Stimulated activated naive CD8-positive, alpha-beta T cell treated with anti-CD3 and anti-CD28 coated beads, Interleukin-15, amount 100 ng/mL, for 72 hours (primary cell): ENCODE data around the gene ZNF180.
"Not testable (repeated sequence)": the region's sequence is repeated elsewhere in the genome, so short reads cannot be mapped to it uniquely, and the experiment has no call there.

Source experiments
- ATAC-seq: fragments of 150-1000 bp; cut with Tn5 transposase; 2 replicates; pipeline ENCODE4 v1.10.0; 2021; ENCODE audit warnings: mild to moderate bottlenecking, moderate library complexity
- DNase-seq, 2 donors: peaks; one replicate each; pipeline ENCODE4 v3.0.0; 2021 to 2022
- H3K27ac Mint-ChIP-seq, 2 donors: one replicate each; pipeline ENCODE4 v1.8.0; 2022; ENCODE audit warnings: mild to moderate bottlenecking in 2 of 2, mixed read lengths in 2 of 2, moderate library complexity in 2 of 2
- H3K27me3 Mint-ChIP-seq: one replicate; pipeline ENCODE4 v1.8.0; 2022; ENCODE audit warnings: mixed read lengths
- H3K4me1 Mint-ChIP-seq: one replicate; pipeline ENCODE4 v1.8.0; 2022; ENCODE audit warnings: mild to moderate bottlenecking, mixed read lengths
- H3K4me3 Mint-ChIP-seq, 2 donors: one replicate each; pipeline ENCODE4 v1.8.0; 2022; ENCODE audit warnings: mild to moderate bottlenecking in 2 of 2, mixed read lengths in 2 of 2, moderate library complexity in 1 of 2
- H3K9me3 Mint-ChIP-seq, 2 donors: one replicate each; pipeline ENCODE4 v1.8.0; 2022; ENCODE audit warnings: mixed read lengths in 2 of 2

Gene ZNF180

DNA sequence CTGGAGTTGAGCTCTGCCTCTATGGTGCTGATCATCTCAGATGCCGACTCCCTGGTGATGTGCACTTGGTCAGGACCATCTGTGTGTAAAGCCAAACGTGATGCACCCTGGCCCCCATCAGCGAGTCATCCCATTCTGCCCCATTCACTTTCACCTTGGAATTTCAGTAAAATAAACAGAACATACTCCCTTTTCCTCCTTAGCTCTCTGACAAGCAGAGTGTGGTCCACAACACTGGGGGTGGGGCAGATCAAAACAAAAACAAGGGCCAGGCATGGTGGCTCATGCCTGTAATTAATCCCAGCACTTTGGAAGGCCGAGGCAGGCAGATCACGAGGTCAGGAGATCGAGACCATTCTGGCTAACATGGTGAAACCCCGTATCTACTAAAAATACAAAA is 16.8 kb upstream of the ZNF180 start:
- H3K27ac Mint-ChIP-seq, result no peak overlapping the region
- no peaks in the 10 kb centered on the region for H3K4me1 Mint-ChIP-seq
- ATAC-seq (no peak), DNase-seq (no peak)
- H3K4me3 Mint-ChIP-seq, result no peak overlapping the region
- H3K27me3 Mint-ChIP-seq, result no peaks in the 10 kb centered on the region
- peaks cover 0 to 5% of the 10 kb centered on the region in 2 donors for H3K9me3 Mint-ChIP-seq

DNA sequence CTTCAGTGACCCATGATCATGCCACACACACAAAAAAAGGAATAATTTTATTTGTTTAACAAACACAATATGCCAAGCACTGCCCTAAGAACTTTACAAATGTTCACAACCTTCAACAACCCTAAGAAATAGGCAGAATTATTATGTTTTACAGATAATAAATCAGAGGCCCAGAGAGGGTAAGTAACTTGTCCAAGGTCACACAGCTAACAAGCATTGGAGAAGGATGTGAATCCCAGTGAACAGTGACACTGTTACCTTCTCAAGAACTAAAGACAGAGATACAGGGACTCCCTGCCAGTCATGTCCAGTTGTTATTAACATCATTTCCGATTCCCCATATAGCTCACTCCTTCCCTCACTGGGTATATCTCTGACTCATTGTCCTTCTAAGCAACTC is 15.6 kb upstream of the ZNF180 start:
- DNase-seq, result no peak
- no peak for ATAC-seq

GRCh38 chr19:44515031-44515430 is 14.7 kb upstream of the ZNF180 start:
- H3K4me1 Mint-ChIP-seq, result no peaks in the 10 kb centered on the region
- H3K27me3 Mint-ChIP-seq, result peaks cover 18% of the 10 kb centered on the region
- no peak overlapping the region for H3K27ac Mint-ChIP-seq
- no peak for ATAC-seq
- peaks cover 9 to 23% of the 10 kb centered on the region in 2 donors for H3K9me3 Mint-ChIP-seq
- no peak for DNase-seq
- no peak overlapping the region for H3K4me3 Mint-ChIP-seq

More for the DNA sequence above, 15.6 kb upstream of the ZNF180 start:
- Mint-ChIP-seq H3K4me1 (no peaks in the 10 kb centered on the region), H3K4me3 (no peak overlapping the region), H3K9me3 (peaks cover 4 to 14% of the 10 kb centered on the region in 2 donors), H3K27me3 (peaks cover 9% of the 10 kb centered on the region), H3K27ac (no peak overlapping the region)

DNA sequence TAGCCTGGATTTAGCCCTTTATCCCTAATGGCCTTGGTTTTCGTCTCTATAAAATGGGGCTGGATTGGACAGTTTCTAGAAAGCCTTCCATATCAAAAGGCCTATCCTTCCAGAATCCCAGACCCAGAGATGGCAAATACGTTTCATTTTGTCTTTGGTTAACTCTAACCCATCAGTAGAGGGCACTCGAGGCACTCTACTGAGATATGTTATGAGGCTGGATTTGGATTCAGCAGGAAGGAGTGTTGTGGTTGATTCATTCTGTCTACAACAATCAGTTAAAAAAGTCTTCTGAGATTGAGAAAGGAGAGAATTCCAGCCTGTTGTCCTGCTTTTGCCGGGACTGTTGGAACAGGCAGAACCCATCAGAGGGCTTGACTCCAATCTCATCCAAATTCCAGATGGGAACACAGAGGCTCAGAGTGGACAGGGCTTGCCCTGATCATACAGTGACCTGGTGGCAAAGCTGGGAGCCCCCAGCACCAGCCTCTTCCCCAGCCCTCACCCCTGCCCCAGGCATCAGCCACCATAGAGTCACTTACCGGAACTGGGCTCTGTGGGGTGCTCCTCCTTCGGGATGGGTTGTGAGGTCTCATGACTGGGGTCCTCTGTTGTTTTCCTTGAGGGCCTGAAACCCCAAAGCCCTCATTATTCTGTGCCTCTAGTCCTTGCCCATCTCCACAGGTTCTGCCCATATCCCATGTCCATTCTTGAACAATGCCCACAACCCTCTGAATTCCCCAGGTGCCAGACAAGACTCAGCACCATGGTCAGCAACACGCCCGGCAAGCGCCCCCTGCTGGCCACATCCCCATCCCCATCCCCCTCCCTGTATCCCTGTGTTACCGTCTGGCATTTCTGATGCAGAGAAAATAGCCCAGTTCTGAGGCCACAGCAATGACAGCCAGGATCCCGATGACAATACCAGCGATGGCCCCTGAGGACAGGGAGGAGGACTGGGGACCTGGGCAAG is 12.3 kb upstream of the ZNF180 start:
- Mint-ChIP-seq H3K4me3 (no peak overlapping the region), H3K27me3 (peaks cover 33% of the 10 kb centered on the region), H3K4me1 (no peaks in the 10 kb centered on the region), H3K27ac (no peak overlapping the region), H3K9me3 (peaks cover 23 to 38% of the 10 kb centered on the region in 2 donors)
- peak; percentile 20 to 21 for DNase-seq
- no peak for ATAC-seq

- Mint-ChIP-seq H3K27ac (no peak overlapping the region), H3K4me3 (no peak overlapping the region), H3K9me3 (peaks cover 39 to 43% of the 10 kb centered on the region in 2 donors), H3K4me1 (no peaks in the 10 kb centered on the region), H3K27me3 (peaks cover 44% of the 10 kb centered on the region)
- DNase-seq (no peak), ATAC-seq (no peak)
These were observed 9.2 kb upstream of the ZNF180 start for GRCh38 chr19:44509478-44509877.

DNA sequence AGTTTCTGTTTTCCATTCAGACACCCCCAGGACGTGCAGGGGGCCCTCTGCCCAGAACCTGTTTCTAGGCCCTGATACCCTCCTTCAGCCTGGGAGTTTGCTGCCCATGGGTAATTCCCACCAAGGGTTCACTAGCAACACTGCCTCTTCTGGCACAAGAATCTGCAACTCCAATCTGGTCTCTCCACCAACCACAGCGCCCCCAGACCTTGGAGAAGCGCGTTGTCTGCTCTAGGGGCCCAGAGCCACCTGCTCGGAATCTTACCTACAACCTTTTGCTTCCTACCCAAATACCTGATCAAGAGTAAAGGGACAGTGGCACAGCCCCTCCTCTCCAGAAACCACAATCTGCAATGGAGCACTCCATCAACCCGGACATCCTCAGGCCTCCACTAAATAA is 763 bp downstream of the ZNF180 start:
- Mint-ChIP-seq H3K4me3 (peak overlapping the region; percentile 92 to 96), H3K9me3 (peaks cover 56 to 71% of the 10 kb centered on the region in 2 donors), H3K27ac (peak overlapping the region; percentile 97), H3K27me3 (peaks cover 7% of the 10 kb centered on the region), H3K4me1 (peaks cover 46% of the 10 kb centered on the region)
- no peak for ATAC-seq
- DNase-seq, result peak; percentile 8 to 13

- peaks cover 2% of the 10 kb centered on the region for H3K27me3 Mint-ChIP-seq
- DNase-seq (no peak), ATAC-seq (no peak)
- H3K9me3 Mint-ChIP-seq, result peaks cover 53 to 70% of the 10 kb centered on the region in 2 donors
- H3K4me3 Mint-ChIP-seq, result peak overlapping the region; percentile 92 to 96
- peaks cover 46% of the 10 kb centered on the region for H3K4me1 Mint-ChIP-seq
- H3K27ac Mint-ChIP-seq, result peak overlapping the region in 1 of 2 donors; percentile 50
These were observed 1.3 kb downstream of the ZNF180 start for GRCh38 chr19:44498988-44499387.

GRCh38 chr19:44496711-44497110 is 3.6 kb downstream of the ZNF180 start:
- H3K27ac Mint-ChIP-seq, result no peak overlapping the region
- ATAC-seq (no peak), DNase-seq (no peak)
- peaks cover 46% of the 10 kb centered on the region for H3K4me1 Mint-ChIP-seq
- H3K27me3 Mint-ChIP-seq, result no peaks in the 10 kb centered on the region
- H3K9me3 Mint-ChIP-seq, result peaks cover 60 to 80% of the 10 kb centered on the region in 2 donors
- H3K4me3 Mint-ChIP-seq, result no peak overlapping the region

DNA sequence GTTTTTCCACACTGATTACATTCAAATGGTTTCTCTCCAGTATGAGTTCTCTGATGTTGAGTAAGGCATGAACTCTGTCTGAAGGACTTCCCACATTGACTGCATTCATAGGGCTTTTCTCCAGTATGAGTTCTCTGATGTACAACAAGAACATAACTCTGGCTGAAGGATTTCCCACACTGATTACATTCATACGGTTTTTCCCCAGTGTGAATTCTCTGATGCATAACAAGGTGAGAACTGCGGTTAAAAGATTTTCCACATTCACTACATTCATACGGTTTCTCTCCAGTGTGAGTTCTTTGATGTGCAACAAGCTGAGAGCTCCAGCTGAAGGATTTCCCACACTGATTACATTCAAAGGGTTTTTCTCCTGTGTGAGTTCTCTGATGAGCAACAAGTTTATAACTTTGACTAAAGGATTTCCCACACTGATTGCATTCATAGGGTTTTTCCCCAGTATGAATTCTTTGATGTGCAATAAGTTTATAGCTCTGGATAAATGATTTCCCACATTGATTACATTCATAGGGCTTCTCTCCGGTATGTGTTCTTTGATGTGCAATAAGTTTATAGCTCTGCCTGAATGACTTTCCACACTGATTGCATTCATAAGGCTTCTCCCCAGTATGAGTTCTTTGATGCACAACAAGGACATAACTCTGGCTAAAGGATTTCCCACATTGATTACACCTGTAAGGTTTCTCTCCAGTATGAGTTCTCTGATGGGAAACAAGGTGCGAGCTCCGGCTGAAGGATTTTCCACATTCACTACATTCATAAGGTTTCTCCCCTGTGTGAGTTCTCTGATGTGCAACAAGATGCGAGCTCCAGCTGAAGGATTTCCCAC is 23.5 kb downstream of the ZNF180 start:
- no peaks in the 10 kb centered on the region for H3K4me1 Mint-ChIP-seq
- no peaks in the 10 kb centered on the region for H3K27me3 Mint-ChIP-seq
- H3K4me3 Mint-ChIP-seq, result no peak overlapping the region
- DNase-seq (peak; percentile 7 to 11), ATAC-seq (no peak)
- H3K9me3 Mint-ChIP-seq, result peaks cover 48 to 76% of the 10 kb centered on the region in 2 donors
- peak overlapping the region in 1 of 2 donors; percentile 69 for H3K27ac Mint-ChIP-seq

DNA sequence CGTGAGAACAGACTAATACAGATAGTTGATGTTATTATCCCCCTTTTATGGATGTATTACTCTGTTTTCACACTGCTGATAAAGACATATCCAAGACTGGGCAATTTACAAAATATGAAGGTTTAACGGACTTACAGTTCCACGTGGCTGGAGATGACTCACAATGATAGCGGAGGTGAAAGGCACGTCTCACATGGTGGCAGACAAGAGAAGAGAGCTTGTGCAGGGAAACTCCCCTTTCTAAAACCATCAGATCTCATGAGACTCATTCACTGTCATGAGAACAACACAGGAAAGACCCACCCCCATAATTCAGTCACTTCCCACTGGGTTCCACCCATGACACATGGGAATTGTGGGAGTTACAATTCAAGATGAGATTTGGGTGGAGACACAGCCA is 31.6 kb downstream of the ZNF180 start:
- ATAC-seq, H3K4me1 Mint-ChIP-seq, DNase-seq, H3K27ac Mint-ChIP-seq, H3K4me3 Mint-ChIP-seq, H3K27me3 Mint-ChIP-seq: not testable (repeated sequence)
- peaks cover 66 to 81% of the 10 kb centered on the region in 2 donors for H3K9me3 Mint-ChIP-seq

DNA sequence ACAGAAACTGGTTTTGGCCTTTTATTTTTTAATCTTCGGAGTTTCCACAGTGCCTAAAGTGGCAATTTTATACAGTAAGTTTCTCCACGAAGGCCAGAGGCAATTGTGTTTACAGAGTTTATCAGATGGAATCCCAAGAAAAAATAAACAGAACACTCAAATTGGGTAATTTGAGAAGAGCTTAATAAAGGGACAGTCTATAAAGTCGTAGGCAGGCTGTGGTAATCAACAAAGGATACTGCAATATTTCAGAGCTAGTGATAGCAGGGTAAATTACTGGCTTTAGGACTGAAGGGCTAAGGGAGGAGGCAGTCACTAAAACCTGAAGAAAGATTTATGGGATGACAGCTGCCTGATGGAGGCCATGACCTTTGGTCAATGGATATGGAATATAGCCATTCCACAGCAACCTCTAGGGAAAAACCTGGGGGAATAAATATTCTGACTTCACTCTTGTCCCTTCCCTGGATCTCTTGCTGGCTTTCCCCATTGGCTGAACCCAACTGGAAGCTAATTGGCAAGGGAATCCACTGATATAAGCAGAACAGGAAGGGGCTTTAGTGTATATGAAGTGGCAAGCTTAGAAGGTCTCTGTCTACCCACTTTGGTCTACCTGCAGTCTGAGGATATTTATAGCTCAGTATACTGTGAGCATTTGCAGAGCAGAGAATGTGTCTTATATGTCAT is 37.6 kb downstream of the ZNF180 start:
- not testable (repeated sequence) for H3K27ac Mint-ChIP-seq, H3K27me3 Mint-ChIP-seq, H3K4me1 Mint-ChIP-seq, DNase-seq, ATAC-seq, H3K4me3 Mint-ChIP-seq
- peaks cover 40 to 55% of the 10 kb centered on the region in 2 donors for H3K9me3 Mint-ChIP-seq

DNA sequence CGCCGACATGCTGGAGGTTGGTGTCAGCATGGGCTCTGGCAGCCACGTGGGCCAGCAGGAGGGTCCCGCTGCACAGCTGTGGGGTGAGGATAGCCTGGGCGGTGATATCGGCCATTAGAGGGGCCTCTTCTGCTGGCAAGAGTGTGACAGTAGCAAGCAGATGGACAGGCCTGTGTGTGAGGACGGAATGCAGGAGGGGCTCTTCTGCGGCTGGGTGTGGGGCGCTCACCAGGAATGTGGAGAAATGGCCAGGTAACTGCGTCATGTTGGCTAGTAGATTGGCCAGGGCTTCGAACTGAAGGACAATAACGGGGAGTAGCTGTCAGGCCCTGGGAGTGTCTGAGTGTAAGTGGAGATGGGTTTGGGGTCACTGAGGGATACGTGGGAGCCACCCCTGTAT is 44.3 kb downstream of the ZNF180 start:
- ATAC-seq, DNase-seq, H3K27ac Mint-ChIP-seq, H3K4me3 Mint-ChIP-seq, H3K4me1 Mint-ChIP-seq, H3K27me3 Mint-ChIP-seq: not testable (repeated sequence)
- peaks cover 34 to 35% of the 10 kb centered on the region in 2 donors for H3K9me3 Mint-ChIP-seq

GRCh38 chr19:44455100-44455499 is 45.2 kb downstream of the ZNF180 start:
- no peaks in the 10 kb centered on the region for H3K4me1 Mint-ChIP-seq
- DNase-seq (no peak), ATAC-seq (no peak)
- peaks cover 39 to 41% of the 10 kb centered on the region in 2 donors for H3K9me3 Mint-ChIP-seq
- H3K27ac Mint-ChIP-seq, result no peak overlapping the region
- H3K27me3 Mint-ChIP-seq, result no peaks in the 10 kb centered on the region
- no peak overlapping the region for H3K4me3 Mint-ChIP-seq

GRCh38 chr19:44452367-44452766 is 48.0 kb downstream of the ZNF180 start:
- H3K4me3 Mint-ChIP-seq, result no peak overlapping the region
- peaks cover 7% of the 10 kb centered on the region for H3K4me1 Mint-ChIP-seq
- ATAC-seq (no peak), DNase-seq (no peak)
- no peak overlapping the region for H3K27ac Mint-ChIP-seq
- peaks cover 56 to 57% of the 10 kb centered on the region in 2 donors for H3K9me3 Mint-ChIP-seq
- H3K27me3 Mint-ChIP-seq, result no peaks in the 10 kb centered on the region

DNA sequence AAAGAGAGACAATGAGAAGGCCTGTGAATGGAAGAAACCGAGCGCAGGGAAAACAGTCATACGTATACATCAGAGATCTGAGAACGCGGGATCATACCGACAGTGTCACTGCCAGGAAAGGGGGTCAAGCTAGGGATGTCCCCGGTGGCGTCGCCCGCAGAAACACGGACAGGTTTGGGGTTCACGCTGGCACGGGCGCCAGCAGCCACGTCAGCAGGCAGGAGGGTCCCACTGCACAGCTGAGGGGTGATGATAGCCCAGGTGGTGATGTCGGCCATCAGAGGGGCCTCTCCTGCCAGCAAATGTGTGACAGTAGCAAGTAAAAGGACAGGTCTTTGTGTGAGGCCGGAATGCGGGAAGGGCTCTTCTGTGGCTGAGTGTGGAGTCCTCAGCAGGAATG is 48.6 kb downstream of the ZNF180 start:
- no peak for DNase-seq
- Mint-ChIP-seq H3K9me3 (peaks cover 57 to 60% of the 10 kb centered on the region in 2 donors), H3K4me3 (no peak overlapping the region), H3K27me3 (no peaks in the 10 kb centered on the region), H3K27ac (no peak overlapping the region), H3K4me1 (peaks cover 7% of the 10 kb centered on the region)
- ATAC-seq, result no peak
